HepG2 (cell line): Measurements from ENCODE around the gene TEDC2. TPM values are rescaled to one million over a fixed set of nuclear protein-coding genes. Genes with fewer than 3 reads are reported as not detected.

Experiments
- FOXP1 ChIP-seq, 2 experiments: fragments of 450-650 bp in 1 of 2; IDR thresholded peaks; 2 replicates each; pipeline ENCODE4 v1.6.1; 2017 to 2018; ENCODE audit warnings: antibody characterized with exemption in 1 of 2
- IRF2 ChIP-seq: IDR thresholded peaks from 2 replicates; pipeline ENCODE4 v1.6.1; 2018; ENCODE audit warnings: missing genetic modification reagents, missing compliant biosample characterization
- PHF21A ChIP-seq: sonication (generic); formaldehyde crosslinking; IDR thresholded peaks from 2 replicates; pipeline ENCODE4 v1.5.0; 2020; ENCODE audit warnings: mild to moderate bottlenecking, missing genetic modification reagents
- PHF8 ChIP-seq: sonication (generic); formaldehyde crosslinking; IDR thresholded peaks from 2 replicates; pipeline ENCODE4 v1.5.0; 2020; ENCODE audit warnings: missing genetic modification reagents
- POGZ ChIP-seq: sonication (generic); formaldehyde crosslinking; IDR thresholded peaks from 2 replicates; pipeline ENCODE4 v1.4.0; 2020; ENCODE audit warnings: mild to moderate bottlenecking, missing genetic modification reagents
- SIN3B ChIP-seq: fragments of 150-350 bp; IDR thresholded peaks from 2 replicates; pipeline ENCODE4 v1.6.1; 2014; ENCODE audit warnings: low read length
- XRCC5 ChIP-seq: fragments of 200-400 bp; formaldehyde crosslinking; optimal IDR thresholded peaks from 2 replicates; pipeline ENCODE3; 2017; ENCODE audit warnings: mild to moderate bottlenecking, low read length
- YEATS4 ChIP-seq: sonication (generic); formaldehyde crosslinking; IDR thresholded peaks from 2 replicates; pipeline ENCODE4 v1.4.0; 2020; ENCODE audit warnings: missing genetic modification reagents, borderline replicate concordance
- ZBTB8A ChIP-seq: sonication (generic); formaldehyde crosslinking; IDR thresholded peaks from 2 replicates; pipeline ENCODE4 v1.4.0; 2020; ENCODE audit warnings: mild to moderate bottlenecking, low read depth, missing genetic modification reagents, borderline replicate concordance
- ZFX ChIP-seq: sonication (generic); formaldehyde crosslinking; IDR thresholded peaks from 2 replicates; pipeline ENCODE4 v1.4.0; 2020; ENCODE audit warnings: mild to moderate bottlenecking, low read depth, missing genetic modification reagents, moderate library complexity
- ZMYM4 ChIP-seq: sonication (generic); formaldehyde crosslinking; IDR thresholded peaks from 2 replicates; pipeline ENCODE4 v1.8.1; 2023; ENCODE audit warnings: mild to moderate bottlenecking, missing genetic modification reagents
- ZNF251 ChIP-seq: sonication (generic); formaldehyde crosslinking; IDR thresholded peaks from 2 replicates; pipeline ENCODE4 v1.9.0; 2021; ENCODE audit warnings: mild to moderate bottlenecking, missing genetic modification reagents
- ZNF746 ChIP-seq: sonication (generic); formaldehyde crosslinking; IDR thresholded peaks from 2 replicates; pipeline ENCODE4 v1.8.0; 2022; ENCODE audit warnings: mild to moderate bottlenecking, missing genetic modification reagents
- ZNF761 ChIP-seq: sonication (generic); formaldehyde crosslinking; conservative IDR thresholded peaks from 2 replicates; pipeline ENCODE4 v1.4.0; 2020; ENCODE audit warnings: mild to moderate bottlenecking, missing genetic modification reagents
- ZNF792 ChIP-seq: IDR thresholded peaks from 2 replicates; pipeline ENCODE4 v1.6.1; 2016
- ZSCAN21 ChIP-seq: sonication (generic); formaldehyde crosslinking; IDR thresholded peaks from 2 replicates; pipeline ENCODE4 v1.8.0; 2022; ENCODE audit warnings: mild to moderate bottlenecking, missing genetic modification reagents, moderate library complexity, borderline replicate concordance
- ZSCAN29 ChIP-seq: sonication (generic); formaldehyde crosslinking; conservative IDR thresholded peaks from 2 replicates; pipeline ENCODE4 v1.4.0; 2020; ENCODE audit warnings: mild to moderate bottlenecking, missing genetic modification reagents
- polyA plus RNA-seq, 8 experiments: library from polyadenylated mRNA; depleted of rRNA in 3 of 8; stranded (reverse) in 7 of 8; unstranded in 1 of 8; fragments of >200 nt; fragmentation: Illumina TruSeq in 4 of 8; extraction: Trizol in 4 of 8; gene quantifications; 2 replicates each; pipeline versions ENCODE4 v1.2.1 to v1.2.3, GENCODE V29; 2011 to 2016; ENCODE audit warnings: low read depth in 4 of 8, missing spikeins in 1 of 8, mixed read lengths in 1 of 8; ENCODE audit not compliant: insufficient read depth in 1 of 8
- total RNA-seq, 5 experiments: library from RNA; depleted of rRNA; stranded (reverse); fragments of >200 nt; fragmentation: Illumina TruSeq; extraction: Trizol; gene quantifications; 2 replicates each; pipeline ENCODE4 v1.2.3, GENCODE V29; 2016; ENCODE audit warnings: low read depth in 1 of 5
- TF ChIP-seq, protein P1 (sequence below), 2 experiments: sonication (generic) in 1 of 2; formaldehyde crosslinking in 1 of 2; IDR thresholded peaks; 2 replicates each; pipeline versions ENCODE4 v1.6.1 to v1.9.0; 2014 to 2022; ENCODE audit warnings: antibody characterized with exemption in 1 of 2, borderline replicate concordance in 1 of 2, inconsistent platforms in 1 of 2, low read depth in 1 of 2, missing genetic modification reagents in 1 of 2
- TF ChIP-seq, protein P2 (sequence below), 2 experiments: IDR thresholded peaks; 2 replicates each; pipeline ENCODE4 v1.6.1; 2011 to 2012; ENCODE audit warnings: low read length in 2 of 2, borderline replicate concordance in 1 of 2, low read depth in 1 of 2, mild to moderate bottlenecking in 1 of 2, moderate library complexity in 1 of 2

TEDC2 gene
- total and polyA plus RNA-seq, 2 of the 13 experiments (the other 11 are each of a cell fraction or from before 2014, with no cell fraction given), result 6.2 to 24.4 TPM

DNA sequence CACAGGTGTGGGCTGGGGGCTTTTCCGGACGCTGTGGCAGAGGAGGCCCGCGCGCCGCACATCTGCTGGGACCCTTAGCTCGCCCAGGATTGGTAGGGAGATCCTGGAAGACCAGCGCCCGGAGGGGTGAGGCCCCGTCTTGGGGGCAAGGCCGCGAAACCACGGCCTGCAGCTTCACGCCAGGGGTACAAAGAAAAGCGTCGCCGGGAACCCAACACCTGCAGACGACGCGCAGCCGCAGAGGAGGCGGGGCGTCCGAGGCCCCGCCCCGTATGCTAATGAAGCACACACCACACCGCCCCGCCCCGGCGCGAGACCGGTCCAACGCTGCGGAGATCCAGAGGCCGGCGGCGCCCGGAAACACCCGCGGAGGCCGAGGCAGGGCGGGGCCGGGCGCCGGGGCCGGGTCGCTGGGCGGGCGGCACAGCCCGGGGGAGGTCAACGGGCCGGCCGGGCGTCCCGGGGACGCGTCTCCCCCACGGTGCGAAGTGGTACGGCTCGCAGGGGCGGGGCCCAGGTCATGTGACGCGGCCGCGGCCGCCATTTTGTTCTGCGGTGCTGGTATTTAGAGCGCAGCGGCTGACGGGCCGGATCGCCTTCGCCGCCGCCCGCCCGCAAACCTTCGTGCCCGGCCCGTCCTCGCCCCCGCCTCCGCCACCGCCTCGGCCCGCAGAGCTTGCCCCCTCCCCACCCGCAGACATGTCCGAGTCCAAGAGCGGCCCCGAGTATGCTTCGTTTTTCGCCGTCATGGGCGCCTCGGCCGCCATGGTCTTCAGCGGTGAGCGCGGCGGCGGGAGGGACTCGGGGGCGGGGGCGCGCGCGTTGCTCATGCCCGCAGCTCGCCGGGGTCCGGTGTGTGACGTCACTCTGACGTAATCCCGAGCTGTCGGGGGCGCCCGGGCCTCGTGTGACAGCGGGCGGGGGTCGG is 53.8 kb downstream of the TEDC2 start, which contains the start of gene ATP6V0C (continued):
- TF ChIP-seq, protein P1, sequence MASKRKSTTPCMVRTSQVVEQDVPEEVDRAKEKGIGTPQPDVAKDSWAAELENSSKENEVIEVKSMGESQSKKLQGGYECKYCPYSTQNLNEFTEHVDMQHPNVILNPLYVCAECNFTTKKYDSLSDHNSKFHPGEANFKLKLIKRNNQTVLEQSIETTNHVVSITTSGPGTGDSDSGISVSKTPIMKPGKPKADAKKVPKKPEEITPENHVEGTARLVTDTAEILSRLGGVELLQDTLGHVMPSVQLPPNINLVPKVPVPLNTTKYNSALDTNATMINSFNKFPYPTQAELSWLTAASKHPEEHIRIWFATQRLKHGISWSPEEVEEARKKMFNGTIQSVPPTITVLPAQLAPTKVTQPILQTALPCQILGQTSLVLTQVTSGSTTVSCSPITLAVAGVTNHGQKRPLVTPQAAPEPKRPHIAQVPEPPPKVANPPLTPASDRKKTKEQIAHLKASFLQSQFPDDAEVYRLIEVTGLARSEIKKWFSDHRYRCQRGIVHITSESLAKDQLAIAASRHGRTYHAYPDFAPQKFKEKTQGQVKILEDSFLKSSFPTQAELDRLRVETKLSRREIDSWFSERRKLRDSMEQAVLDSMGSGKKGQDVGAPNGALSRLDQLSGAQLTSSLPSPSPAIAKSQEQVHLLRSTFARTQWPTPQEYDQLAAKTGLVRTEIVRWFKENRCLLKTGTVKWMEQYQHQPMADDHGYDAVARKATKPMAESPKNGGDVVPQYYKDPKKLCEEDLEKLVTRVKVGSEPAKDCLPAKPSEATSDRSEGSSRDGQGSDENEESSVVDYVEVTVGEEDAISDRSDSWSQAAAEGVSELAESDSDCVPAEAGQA (IDR thresholded peaks at IDR 0.05; ENCODE audit: low read depth), result peak; percentile 71; the same call in 1 of the 2 replicates
- TF ChIP-seq, protein P1 (CRISPR knock-in tag; IDR thresholded peaks at IDR 0.05; ENCODE audit: borderline replicate concordance), result no peak
- TF ChIP-seq ZMYM4 (CRISPR knock-in tag) (peak; percentile 20; the same call in 1 of the 2 replicates), ZSCAN21 (CRISPR knock-in tag) (no peak), ZBTB8A (CRISPR knock-in tag) (no peak), YEATS4 (CRISPR knock-in tag) (peak; percentile 78), PHF21A (CRISPR knock-in tag) (peak; percentile 17; the same call in 1 of the 2 replicates), IRF2 (peak; percentile 40; the same call in 1 of the 2 replicates), ZNF761 (CRISPR knock-in tag) (no peak), FOXP1 (IDR thresholded peaks at IDR 0.05) (no peak), FOXP1 (CRISPR knock-in tag; IDR thresholded peaks at IDR 0.05) (no peak), ZFX (CRISPR knock-in tag) (peak; percentile 78), PHF8 (CRISPR knock-in tag) (peak; percentile 58; the same call in 1 of the 2 replicates), ZNF746 (CRISPR knock-in tag) (no peak; the same call in 1 of the 2 replicates), ZSCAN29 (CRISPR knock-in tag) (no peak), POGZ (CRISPR knock-in tag) (peak; percentile 24; the same call in 1 of the 2 replicates), XRCC5 (peak; percentile 50), SIN3B (no peak), ZNF792 (CRISPR knock-in tag) (0 out of 2 replicates have a peak, but pooled peaks have one; percentile 29), ZNF251 (CRISPR knock-in tag) (no peak)
- TF ChIP-seq, protein P2, sequence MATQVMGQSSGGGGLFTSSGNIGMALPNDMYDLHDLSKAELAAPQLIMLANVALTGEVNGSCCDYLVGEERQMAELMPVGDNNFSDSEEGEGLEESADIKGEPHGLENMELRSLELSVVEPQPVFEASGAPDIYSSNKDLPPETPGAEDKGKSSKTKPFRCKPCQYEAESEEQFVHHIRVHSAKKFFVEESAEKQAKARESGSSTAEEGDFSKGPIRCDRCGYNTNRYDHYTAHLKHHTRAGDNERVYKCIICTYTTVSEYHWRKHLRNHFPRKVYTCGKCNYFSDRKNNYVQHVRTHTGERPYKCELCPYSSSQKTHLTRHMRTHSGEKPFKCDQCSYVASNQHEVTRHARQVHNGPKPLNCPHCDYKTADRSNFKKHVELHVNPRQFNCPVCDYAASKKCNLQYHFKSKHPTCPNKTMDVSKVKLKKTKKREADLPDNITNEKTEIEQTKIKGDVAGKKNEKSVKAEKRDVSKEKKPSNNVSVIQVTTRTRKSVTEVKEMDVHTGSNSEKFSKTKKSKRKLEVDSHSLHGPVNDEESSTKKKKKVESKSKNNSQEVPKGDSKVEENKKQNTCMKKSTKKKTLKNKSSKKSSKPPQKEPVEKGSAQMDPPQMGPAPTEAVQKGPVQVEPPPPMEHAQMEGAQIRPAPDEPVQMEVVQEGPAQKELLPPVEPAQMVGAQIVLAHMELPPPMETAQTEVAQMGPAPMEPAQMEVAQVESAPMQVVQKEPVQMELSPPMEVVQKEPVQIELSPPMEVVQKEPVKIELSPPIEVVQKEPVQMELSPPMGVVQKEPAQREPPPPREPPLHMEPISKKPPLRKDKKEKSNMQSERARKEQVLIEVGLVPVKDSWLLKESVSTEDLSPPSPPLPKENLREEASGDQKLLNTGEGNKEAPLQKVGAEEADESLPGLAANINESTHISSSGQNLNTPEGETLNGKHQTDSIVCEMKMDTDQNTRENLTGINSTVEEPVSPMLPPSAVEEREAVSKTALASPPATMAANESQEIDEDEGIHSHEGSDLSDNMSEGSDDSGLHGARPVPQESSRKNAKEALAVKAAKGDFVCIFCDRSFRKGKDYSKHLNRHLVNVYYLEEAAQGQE (IDR thresholded peaks at IDR 0.05; ENCODE audit: borderline replicate concordance in 1 of 2, low read depth in 1 of 2, low read length in 2 of 2), result peak in 1 of 2 experiments; percentile 41; a peak in 1 of 4 replicates
